Measurements from ENCODE around the gene LRRC36.
A peak's percentile ranks its signal among the peaks of the same experiment; 100 is the strongest.
"Not testable (repeated sequence)": the region's sequence is repeated elsewhere in the genome, so short reads cannot be mapped to it uniquely, and the experiment has no call there.

LRRC36 gene

GRCh38 chr16:67346341-67346740 is 19.7 kb downstream of the LRRC36 start:
- no peak for DNase-seq

DNA sequence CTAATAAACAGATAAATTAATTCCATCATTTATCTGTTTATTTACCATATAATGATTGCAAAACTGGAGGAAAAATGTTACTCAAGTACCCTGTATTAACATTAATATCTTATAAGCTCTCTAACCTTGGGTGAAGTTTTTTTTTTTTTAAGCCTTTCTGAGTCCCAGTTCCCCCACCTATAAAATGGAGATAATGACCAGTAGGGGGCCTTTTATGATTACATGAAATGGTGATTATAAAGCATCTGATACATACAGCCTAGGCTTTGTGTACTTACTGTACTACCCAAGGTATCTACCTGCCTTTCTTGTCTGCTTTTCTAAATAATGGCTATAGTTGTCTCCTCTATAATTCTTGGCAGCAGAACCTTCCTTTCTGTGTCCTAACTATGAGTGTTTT is 22.6 kb downstream of the LRRC36 start:
- peak; percentile 42 for DNase-seq

DNA sequence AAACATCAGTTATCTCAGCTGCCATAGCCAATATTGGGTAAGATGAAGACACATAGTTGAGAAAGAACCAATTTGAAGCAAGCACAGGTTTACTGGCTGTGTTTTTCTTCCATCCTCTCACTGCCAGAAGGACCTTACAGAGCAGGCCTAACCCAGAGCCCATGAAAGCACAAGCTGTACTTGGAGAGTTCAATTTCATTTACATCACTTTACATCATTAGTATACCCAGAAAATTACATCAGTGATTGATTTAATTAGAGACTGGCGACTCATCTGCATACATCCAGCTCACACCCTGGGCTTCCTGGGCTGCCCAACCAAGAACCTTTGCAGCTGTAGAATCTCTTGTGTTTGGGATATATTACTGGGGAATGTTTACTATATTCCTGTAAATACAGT is 23.7 kb downstream of the LRRC36 start:
- no peak for DNase-seq

DNA sequence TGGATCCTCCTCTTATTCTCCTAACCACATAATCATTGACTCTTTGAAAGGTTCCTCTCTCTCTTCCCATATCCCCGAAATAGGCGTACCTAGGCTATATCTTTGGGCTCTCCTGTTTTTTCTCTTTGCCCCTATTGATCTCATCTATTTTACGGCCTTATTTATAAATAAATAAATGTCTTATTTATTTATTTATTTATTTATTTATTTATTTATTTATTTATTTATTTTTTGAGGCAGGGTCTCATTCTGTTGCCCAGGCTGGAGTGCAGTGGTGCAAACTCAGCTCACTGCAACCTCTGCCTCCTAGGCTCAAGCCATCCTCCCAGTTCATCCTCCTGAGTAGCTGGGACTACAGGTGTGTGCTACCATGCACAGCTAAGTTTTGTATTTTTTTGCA is 25.8 kb downstream of the LRRC36 start:
- not testable (repeated sequence) for DNase-seq

DNA sequence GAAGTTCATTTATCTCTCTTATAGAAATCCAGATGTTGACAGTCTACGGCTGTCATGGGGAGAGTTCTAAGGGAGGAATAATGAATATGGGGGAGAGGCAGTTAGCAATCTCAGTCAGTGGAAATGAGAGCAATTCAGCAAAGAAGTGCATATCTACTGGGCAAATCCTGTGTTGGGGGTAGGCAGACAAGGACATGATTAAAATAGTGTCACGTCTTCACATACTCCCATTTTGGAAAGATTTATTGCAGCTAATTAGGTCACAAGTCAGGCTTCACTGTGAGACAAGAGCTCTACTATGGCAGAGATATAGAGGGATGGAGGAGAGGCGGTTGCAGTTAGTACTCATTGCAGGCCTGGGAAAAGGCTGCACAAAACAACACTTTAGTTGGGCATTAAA is 29.8 kb downstream of the LRRC36 start:
- DNase-seq = no peak

- no peak for DNase-seq
Measured at GRCh38 chr16:67357561-67357960, 30.9 kb downstream of the LRRC36 start.

DNA sequence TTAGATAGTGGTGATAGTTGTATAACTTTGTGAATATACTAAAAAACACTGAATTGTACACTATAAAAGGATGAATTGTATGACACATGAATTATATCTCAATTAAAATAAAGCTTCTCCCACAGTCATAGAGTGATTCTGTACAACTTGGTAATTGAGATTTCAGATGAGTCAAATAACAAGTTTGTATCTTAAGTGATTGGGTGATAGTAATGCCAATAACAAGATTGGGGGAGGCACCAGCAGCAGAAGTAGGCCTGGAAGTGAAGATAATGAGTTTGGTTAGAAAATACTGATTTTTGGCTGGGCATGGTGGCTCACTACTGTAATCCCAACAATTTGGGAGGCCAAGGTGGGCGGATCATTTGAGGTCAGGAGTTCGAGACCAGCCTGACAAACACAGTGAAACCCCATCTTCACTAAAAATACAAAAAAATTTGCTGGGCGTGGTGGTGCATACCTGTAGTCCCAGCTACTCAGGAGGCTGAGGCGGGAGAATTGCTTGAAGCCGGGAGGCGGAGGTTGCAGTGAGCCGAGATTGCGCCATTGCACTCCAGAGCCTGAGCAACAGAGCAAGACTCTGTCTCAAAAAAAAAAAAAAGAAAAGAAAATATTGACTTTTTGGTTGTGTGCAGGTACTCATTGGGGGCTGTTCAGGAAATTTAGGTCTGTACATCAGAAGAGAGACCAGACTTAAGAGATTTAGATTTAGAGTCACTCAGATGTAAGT is 33.1 kb downstream of the LRRC36 start:
- DNase-seq = not testable (repeated sequence)

DNA sequence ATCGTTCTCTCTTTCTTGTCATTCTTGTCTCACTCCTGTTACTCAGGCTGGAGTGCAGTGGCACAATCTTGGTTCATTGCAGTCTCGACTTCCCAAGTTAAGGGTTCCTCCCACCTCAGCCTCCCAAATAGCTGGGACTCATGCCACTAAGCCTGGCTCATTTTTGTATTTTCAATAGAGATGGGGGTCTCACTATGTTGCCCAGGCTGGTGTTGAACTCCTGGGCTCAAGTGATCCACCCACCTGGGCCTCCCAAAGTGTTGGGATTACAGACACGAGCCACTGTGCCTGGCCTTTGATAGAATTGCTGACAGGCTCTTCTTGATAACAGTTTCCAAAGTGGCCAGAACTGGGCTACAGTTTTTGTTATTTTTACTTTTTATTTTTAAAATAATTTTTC is 34.4 kb downstream of the LRRC36 start:
- no peak for DNase-seq

DNA sequence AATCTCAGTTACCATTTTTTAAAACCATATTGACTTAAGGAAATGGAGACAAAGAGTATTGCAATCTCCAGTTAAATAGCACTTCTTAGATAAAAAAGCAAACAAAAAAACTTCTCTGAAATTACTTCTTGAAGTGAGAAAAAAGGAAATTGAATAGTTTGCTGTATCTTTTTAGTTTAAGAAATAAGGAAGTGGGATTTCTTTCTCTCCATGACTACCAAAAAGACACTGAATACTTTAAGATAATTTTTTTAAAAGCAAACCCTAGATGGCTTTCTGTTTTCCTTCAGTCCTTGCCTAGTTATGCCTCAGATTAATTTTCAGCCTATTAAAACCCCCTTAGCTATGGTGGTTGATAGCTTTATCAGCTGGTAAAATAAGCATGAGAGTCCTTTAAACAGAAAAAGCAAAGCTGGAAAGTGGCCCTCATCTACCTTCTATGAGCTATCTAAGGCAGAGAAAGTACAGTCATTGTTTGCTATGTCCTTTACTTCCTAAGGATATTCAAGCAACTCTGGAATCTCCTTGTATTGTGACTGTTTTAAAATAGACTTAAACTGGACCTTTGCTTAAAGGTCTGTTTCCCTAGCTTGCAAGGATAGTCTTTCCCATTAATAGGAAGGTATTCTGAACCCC is 38.1 kb downstream of the LRRC36 start:
- DNase-seq = no peak

DNA sequence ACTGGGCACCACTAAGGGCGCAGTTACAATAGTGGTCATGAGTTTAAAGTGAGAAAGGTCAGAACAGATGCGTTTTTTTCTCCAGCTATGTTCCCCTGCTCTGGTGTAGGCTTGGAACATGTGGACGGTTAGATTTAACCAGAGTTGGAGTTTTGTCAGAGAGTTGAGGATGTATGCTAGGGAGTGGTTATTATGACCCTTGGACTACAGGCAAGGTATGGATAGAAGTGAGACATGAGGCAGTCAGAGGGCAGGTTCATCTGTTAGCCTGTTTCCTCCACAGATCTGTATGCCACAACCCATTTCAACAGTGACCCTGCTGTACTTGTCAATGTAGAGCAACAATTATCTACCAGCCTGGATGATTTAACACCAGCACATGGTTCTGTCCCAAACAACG is 44.0 kb downstream of the LRRC36 start:
- no peak for DNase-seq

DNA sequence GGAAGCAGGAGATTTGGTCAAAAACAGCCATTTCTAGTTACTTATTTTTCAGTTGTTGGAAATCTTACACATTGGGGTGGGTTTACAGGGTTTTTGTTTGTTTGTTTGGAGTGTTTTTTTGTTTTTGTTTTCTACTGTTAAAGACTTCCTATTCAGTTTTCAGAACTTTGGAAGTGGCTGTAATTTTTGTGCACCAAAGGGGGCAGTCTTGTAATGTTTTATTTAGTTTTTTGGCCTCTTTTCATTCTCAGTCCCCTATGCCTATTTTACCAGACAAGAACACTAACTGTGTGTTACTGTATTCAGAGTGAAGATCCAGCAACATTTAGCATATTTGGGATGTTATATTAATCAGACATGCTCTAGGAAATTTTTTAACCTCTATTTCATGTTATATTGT is 46.0 kb downstream of the LRRC36 start:
- no peak for DNase-seq

GRCh38 chr16:67376012-67376411 is 49.4 kb downstream of the LRRC36 start:
- DNase-seq = not testable (repeated sequence)

GRCh38 chr16:67378642-67379041 is 52.0 kb downstream of the LRRC36 start:
- no peak for DNase-seq

- no peak for DNase-seq
Measured at GRCh38 chr16:67383284-67383683, 56.7 kb downstream of the LRRC36 start.

DNA sequence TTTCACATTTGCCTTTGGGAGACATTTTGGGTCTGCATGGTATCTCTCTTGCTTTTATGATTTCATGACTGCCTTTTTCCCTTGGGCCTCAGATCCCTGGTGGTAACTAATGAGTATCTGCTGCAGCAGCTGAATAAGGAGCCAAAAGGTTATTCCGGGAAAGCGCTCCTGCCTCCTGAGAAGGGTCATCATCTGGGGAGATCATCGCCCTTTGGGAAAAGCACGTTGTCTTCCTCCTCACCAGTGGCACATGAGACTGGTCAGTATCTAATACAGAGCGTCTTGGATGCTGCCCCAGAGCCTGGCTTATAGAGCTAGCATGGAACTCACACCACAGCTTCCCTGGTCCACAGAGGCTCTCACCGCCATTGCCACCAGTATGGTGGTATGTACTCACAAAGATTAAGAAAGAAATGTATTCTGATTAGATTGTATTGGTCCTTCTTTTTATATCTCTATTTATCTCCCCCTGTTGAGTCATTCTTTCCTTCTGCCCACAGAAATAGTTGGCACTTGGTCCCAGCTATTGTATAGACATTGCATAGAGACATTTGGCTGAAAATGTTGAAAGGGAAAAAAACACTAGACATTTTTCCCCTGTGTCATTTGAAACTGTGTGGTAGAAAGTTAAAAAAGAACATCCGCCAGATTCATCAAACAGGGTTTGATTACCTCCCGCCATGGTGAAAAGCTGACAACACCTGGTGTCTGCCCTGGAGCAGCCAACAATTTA is 58.3 kb downstream of the LRRC36 start:
- DNase-seq = peak; percentile 23

GRCh38 chr16:67386861-67387455 is 60.3 kb downstream of the LRRC36 start:
- DNase-seq = no peak

DNA sequence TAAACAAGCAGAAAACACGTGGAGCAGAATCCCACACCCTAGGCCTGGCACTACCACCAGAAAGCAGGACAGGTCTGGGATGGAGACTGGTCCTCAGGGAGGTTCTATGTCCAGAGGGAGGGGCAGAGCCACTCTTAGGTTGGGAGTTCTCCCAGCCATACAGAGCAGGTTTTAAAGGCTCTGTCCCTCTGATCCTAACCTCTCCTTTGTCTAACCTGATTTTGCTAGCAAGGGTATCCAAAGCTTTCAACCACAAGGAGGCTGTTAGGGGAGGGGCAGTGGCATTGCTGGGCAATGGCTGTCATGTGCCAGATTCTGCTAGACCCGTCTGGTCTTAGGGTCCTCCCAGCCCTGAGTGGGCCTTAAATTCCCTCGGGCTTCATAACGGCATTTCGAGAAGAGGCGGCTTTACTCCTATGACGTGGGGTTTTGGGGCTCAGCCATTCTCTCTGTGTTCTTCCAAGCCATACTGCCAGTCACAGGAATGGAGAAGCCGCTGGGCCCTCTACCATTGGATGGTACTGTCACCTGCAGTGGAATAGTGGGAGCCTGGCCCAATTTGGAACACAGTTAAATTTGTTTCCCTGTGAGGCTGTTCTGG is 61.0 kb downstream of the LRRC36 start:
- DNase-seq = no peak

DNA sequence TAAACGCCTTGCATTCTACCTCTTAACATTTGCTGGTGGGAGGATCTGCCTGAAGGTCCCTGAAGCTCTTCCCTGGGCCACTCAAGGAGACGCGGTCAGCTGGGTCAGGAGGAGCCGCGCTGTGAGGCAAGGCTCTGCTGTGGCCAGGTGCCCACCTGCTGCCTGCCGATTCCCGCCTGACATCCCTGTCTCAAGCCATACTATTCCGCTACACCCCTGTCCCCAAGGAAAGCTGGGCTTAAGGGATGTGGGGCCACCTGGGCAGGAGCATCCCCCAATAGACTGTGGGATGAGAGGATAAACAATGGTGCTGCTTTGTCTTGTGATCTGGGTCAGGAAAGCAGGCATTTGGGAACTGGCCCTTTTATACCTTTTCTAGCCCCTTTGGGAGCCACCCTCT is 61.6 kb downstream of the LRRC36 start:
- no peak for DNase-seq

- DNase-seq = no peak
Measured at GRCh38 chr16:67388591-67388990, 62.0 kb downstream of the LRRC36 start.

GRCh38 chr16:67389911-67390815 is 63.5 kb downstream of the LRRC36 start:
- DNase-seq = no peak

GRCh38 chr16:67390816-67391423 is 64.3 kb downstream of the LRRC36 start:
- DNase-seq = no peak
